ENCODE measurements around the gene MTCL1.
"Not testable (repeated sequence)": the region's sequence is repeated elsewhere in the genome, so short reads cannot be mapped to it uniquely, and the experiment has no call there.

Gene MTCL1

DNA sequence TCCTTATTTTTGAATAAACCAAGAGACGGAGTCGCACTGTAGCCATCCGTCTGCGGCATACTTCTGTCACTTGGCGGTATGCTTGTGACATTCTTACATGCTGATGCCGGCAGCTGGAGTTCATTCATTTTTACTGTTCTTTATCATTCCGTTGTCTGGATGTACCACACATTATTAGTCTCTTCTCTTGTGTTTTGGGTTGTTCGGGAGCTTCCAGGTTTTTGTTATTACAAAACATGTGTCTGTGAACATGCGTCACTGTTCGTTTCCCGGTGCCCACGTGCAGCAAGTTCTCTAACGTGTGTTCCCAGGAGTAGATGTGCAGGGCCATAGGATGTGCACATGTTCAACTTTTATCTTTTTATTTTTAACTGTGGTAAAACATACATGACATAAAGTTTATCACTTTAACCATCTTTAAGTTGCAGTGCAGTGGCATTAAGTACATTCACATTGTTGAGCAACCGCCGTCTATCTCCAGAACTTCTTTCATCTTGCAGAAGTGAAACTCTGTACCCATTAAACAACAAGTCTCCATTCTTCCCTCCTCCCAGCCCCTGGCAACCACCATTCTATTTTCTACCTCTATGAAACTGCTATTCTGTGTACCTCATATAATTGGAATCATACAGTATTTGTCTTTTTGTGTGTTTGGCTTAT is 40.1 kb downstream of the MTCL1 start:
- DNase-seq, result no peak

DNA sequence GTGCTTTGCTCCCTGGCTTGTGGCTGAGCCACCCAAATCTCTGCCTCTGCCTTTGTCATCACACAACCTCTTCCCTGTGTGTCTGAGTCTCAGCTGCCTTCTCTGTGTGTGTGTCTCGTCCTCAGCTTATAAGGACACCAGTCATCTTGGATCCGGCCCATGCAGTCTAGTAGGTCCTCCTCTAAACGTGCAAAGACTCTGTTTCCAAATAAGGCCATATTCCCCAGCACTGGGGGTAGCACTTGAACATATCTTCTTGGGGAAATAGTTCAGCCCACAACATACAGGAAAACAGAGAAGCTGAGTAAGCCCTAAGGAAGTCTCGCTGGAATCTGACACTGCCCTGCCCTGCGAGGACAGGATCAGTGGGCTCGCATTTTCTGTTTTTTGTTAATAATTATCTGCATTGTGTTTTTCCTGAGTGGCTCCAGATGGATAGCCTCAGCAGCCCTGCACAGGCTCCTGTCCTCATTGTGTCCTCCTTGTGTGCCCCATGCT is 42.1 kb downstream of the MTCL1 start:
- no peak for DNase-seq

GRCh38 chr18:8749492-8749891 is 44.1 kb downstream of the MTCL1 start:
- DNase-seq, result no peak

DNA sequence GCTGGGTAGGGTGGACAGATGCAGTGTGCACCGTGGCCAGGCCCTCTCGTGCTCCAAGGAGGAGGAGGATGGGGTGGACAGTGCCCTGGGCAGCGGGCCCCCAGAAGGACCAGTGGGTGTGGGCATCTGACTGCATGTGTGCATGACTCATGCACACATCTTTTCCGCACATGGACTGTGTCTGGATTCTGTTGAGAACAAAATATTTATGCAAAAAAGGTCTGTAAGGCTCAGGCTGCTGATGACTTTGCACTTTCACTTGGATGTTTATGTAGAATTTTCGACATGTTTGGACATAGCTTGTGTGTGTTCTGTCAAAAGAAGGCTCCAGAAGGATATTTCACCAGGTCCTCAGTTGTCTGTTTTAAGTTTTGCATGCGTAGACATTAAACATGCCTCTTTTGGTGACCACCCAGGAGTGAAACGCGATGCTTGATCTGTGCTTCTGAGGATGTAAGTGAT is 45.6 kb downstream of the MTCL1 start:
- DNase-seq, result no peak

DNA sequence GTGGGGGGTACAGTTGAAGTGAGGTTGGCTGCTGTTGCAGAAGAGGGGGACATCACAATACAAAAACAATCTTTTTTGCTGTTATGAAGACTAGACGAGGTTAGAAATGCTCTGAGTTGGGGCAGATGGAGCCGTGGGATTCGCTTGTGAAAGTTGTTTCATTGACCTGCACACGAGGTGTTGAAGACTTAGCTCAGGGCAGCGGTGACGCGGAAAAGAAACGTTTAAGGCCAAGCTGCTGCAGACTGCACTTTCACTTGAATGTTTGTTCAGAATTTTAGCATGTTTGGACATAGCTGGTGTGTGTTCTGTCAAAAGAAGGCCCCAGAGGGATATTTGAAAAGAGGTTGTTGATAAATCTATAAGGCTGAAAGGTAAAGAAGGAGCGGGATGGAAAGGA is 46.3 kb downstream of the MTCL1 start:
- no peak for DNase-seq

GRCh38 chr18:8752329-8752728 is 47.0 kb downstream of the MTCL1 start:
- DNase-seq, result no peak

DNA sequence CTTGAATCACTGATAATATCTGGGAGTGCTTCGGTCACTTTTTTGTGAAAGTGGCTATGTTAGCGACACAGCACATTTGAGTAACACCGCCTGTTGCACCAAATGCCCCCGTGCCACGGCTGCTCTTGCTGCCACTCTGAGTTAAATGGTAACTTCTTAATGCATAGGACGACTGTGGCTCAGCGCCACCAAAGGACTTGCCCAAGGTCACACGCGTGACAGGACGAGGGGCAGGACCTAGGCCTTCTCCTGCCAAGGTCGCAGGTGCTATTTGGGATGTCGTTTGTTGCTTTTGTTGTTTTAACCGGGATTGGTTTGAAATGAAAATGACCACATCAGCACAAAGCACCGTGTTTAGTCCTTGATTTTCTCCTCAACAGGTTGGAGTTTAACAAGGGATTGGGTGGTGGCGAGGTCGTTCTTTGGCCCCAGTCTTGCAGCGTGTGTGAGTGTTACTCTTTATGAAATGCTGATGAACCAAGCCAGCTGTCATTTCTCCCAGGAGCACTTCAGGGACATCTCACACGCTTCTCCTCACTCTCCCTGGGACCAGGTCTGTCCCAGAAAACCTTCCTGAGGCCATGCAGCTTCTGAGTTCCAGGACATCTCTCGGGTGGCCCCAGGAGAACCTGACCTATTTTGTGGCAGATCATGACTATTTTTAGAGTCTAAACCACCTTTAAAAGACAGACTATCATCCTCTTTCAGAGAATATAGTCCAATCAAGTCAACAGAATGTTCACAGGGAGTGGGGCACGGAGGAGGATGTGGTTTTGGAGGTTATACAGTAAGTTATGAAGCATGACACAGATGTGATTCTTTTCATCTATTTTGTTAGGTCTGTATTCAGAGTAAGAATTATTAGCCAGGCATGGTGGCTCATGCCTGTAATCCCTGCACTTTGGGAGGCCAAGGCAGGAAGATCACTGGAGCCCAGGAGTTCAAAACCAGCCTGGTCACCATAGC is 49.9 kb downstream of the MTCL1 start:
- DNase-seq, result no peak

DNA sequence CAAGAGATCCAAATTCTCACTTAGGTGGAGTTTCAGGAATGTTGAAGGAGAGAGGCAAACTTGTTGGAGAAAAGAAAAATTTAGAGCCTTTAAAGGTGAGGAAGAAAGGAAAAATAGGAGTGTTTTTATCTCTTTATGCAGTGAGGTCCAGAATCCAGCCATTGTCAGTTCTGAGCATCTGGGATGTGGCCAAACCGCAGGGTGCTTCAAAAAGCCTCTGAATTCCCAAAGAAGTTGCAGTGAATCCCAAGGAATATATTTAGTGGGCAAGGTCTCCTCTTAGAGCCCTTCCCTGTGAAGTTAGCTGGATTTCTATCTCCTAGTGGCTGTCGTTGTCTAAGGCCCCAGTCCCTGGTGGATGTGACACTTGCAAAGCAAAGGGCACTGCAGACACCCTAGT is 51.2 kb downstream of the MTCL1 start:
- DNase-seq, result no peak

DNA sequence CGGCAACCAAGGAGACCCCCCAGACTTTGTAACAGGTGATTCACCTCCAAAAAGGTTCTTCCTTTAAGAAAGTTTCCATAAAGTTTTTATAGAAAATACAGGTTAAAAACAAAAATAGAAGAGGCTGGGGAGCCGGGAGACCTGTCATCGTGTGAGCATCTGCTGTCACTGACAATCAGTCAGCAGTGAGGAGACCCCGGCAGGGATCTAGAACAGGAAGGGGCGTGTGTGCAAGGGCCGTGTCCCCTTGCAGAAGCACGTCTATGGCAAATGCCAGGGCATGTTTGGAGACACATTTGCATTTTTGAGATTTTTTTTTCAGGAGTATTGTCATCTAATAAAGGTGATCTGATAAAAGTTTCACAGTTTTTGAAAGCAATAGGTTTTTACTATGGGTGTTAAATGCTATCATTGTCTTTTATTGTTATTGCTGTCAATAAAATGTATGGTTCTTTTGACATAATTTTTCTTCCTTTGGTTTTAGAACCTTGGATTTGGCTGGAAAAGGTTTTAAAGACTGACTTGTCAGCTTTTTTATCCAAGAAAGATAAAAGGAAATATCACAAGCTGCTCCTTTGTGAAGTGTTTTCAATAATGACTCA is 52.1 kb downstream of the MTCL1 start:
- DNase-seq, result no peak

DNA sequence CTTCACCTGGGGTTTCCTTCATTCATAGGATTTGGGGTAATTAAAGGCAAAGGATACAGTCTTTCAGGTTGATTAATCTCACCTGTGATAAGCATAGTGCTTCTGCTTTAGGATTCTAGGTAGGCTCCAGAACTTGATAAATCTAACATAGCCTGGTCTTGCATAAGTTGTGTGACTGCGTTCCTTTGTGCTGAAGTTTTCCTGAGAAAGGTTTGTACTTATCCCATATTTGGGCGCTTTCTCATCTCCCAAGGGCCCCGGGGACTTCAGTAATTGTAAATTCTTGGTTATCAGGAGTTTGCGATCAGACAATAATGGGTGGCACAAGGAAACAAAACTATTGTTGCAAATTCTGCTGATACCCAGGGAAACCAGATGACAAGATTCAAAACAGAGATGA is 53.1 kb downstream of the MTCL1 start:
- no peak for DNase-seq

GRCh38 chr18:8760984-8761383 is 55.6 kb downstream of the MTCL1 start:
- DNase-seq, result no peak

GRCh38 chr18:8761535-8761934 is 56.2 kb downstream of the MTCL1 start:
- not testable (repeated sequence) for DNase-seq

- DNase-seq, result no peak
These were observed 57.6 kb downstream of the MTCL1 start for GRCh38 chr18:8762968-8763367.

GRCh38 chr18:8763611-8764010 is 58.3 kb downstream of the MTCL1 start:
- no peak for DNase-seq

GRCh38 chr18:8765783-8766463 is 60.6 kb downstream of the MTCL1 start:
- DNase-seq, result no peak

DNA sequence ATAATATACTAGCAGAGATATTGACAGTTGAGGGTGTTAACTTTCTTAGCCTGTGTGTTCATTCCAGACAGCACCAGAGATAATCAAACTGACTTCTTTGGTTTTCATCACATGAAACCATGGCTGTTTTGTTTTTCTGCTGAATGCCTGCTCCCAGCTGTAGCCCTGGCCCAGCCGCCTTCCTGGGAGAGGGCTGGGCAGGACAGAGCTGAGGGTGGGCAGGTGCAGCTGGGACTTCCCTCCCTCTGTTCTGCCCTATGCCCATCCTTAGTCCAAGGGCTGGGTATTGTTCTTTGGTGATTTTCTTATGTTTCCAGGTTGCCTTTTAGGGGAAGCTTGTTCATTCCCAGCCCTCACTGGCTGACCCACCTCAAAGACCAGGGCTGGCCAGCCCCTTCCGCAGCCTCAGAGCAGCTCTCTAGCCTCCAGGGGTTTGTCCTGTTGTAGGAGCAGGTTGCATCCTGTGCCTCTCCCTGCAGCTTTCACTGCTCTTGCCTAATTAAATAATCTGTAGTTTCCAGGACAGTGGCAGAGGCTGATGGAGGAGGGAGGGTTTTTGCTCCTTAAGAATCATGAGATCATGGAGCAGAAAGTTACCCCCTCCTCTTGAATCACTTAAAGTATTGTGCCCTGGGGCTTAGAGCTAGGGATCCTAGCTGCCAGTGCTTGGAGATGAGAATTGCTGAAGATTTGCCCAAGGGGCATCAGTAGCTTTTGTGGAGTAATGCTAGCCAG is 61.4 kb downstream of the MTCL1 start:
- DNase-seq, result no peak

DNA sequence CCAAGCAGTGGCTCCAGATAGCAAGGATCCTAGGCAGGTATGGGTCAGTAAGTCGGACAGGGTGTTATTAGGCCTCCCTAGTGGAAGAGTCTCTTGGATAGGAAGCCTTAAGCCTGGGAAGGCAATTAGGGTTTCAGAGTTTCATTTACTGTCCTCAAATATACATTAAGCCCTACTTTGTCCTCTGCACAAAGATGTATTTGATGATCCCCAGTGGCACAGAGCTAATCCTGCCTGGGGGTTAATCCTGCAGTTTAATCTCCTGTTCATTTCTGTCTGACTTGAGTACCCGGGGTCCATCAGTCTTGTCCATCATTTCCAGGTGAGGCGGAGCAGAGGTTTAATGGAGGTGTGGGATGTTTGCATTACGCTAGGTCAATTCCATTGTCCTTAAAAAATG is 62.0 kb downstream of the MTCL1 start:
- no peak for DNase-seq

DNA sequence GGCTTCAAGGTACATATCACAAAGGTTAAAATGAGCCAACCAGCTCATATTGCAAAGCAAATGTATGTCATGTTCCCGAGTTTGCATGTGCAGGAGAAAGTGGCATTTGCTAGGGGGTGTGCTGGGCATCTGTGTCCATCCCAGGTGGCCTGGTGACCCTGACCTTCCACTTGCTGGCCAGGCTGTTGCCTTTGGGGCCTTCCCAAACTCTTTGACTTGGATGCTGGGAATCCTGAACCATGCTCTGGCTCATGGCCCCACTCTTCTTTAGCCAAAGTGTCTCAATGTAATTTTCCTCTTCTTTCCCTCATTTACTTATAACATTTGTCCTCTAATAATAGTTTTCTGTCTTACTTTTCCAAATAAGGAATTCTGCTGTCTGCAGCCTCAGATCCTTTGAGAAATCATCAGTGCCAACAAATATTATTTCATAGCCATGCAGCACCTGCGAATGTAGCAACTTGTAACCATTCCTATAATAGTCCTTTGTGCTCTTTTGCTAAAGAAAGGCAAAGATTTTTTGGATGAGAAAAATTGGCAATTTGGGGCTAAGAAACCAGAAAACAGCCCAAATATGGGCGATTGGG is 64.2 kb downstream of the MTCL1 start:
- DNase-seq, result no peak

DNA sequence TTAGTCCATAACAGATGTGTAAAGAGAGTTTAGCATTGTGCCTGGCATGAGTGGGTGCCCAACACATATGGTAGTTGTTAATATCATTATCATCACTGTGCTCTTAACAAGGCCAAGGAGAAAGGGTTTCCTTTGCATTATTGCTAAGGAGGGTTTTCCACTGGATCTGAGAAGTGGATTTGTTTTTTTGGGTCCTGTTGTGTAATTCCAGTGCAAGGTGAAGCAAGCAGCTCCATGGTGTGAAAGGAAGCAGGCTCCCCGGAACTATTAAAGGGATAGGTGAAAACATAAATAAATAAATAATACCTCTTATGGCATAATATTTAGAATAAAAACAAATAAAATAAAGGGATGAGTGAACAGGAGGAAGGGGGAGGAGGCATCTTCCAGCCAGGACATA is 65.3 kb downstream of the MTCL1 start:
- no peak for DNase-seq

- no peak for DNase-seq
These were observed 66.6 kb downstream of the MTCL1 start for GRCh38 chr18:8771930-8772329.

- DNase-seq, result no peak
These were observed 68.6 kb downstream of the MTCL1 start for GRCh38 chr18:8773980-8774379.
